ENCODE data around the gene LPP. TPM values are rescaled to one million over a fixed set of nuclear protein-coding genes. Genes with fewer than 3 reads are reported as not detected.

LPP gene
- total RNA-seq, 1 experiment from 2014 or later = 264 TPM

- H3K27me3 Mint-ChIP-seq (ENCODE audit: unreplicated experiment) = no peaks in the 10 kb centered on the region
- H3K36me3 Mint-ChIP-seq (ENCODE audit: insufficient read depth, unreplicated experiment) = no peaks in the 10 kb centered on the region
- DNase-seq = no peak
- CTCF ChIA-PET = interaction anchor here (0.8 kb wide), 1 partner anchor 14 kb away, joined by 3 read pairs; no protein-coding TSS in a partner anchor
- peaks cover 7% of the 10 kb centered on the region for H3K4me1 Mint-ChIP-seq (ENCODE audit: low read depth, unreplicated experiment)
- intact Hi-C loops (cut with micrococcal nuclease; ENCODE audit: unreplicated experiment) = no loop called here
- no peak overlapping the region for H3K4me3 Mint-ChIP-seq (ENCODE audit: low read depth, unreplicated experiment)
- BruUV-seq (replicated peaks) = no TSS peak
- H3K9me3 Mint-ChIP-seq (ENCODE audit: low read depth, unreplicated experiment) = no peaks in the 10 kb centered on the region
- TF ChIP-seq CTCF (IDR thresholded peaks at IDR 0.05; ENCODE audit: unreplicated experiment) = no peak
- H3K27ac Mint-ChIP-seq (ENCODE audit: unreplicated experiment) = no peak overlapping the region
Measured at GRCh38 chr3:188589071-188589470, 435.1 kb downstream of the LPP start.

DNA sequence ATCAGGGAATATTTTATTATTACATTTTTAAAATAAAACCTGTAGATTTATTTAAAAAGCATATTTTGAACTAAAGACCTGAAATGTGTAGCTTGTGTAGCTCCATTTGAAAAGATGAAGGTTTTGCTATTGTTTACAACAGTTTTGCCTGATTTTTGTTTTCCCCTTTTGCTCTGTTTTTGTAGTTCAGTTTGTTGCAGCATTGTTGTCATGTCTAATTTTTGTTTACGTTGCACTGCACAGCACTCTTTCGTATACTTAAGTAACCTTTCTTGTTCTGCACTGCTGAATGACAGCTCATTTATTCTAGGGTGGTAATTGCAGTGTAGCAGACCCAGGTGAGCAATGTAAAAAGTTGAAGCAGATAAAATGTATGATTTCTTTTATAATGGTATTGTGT is 435.8 kb downstream of the LPP start:
- no peaks in the 10 kb centered on the region for H3K9me3 Mint-ChIP-seq (ENCODE audit: low read depth, unreplicated experiment)
- no peaks in the 10 kb centered on the region for H3K36me3 Mint-ChIP-seq (ENCODE audit: insufficient read depth, unreplicated experiment)
- H3K27me3 Mint-ChIP-seq (ENCODE audit: unreplicated experiment) = no peaks in the 10 kb centered on the region
- H3K27ac Mint-ChIP-seq (ENCODE audit: unreplicated experiment) = no peak overlapping the region
- no peak overlapping the region for H3K4me3 Mint-ChIP-seq (ENCODE audit: low read depth, unreplicated experiment)
- intact Hi-C loops (cut with micrococcal nuclease; ENCODE audit: unreplicated experiment) = no loop called here
- CTCF ChIA-PET = interaction anchor here (0.8 kb wide), 1 partner anchor 13 kb away, joined by 3 read pairs; no protein-coding TSS in a partner anchor
- DNase-seq = no peak
- H3K4me1 Mint-ChIP-seq (ENCODE audit: low read depth, unreplicated experiment) = peaks cover 8% of the 10 kb centered on the region
- no peak for TF ChIP-seq CTCF (IDR thresholded peaks at IDR 0.05; ENCODE audit: unreplicated experiment)
- BruUV-seq (replicated peaks) = no TSS peak

- Mint-ChIP-seq H3K27ac (ENCODE audit: unreplicated experiment) (no peak overlapping the region), H3K27me3 (ENCODE audit: unreplicated experiment) (no peaks in the 10 kb centered on the region), H3K4me1 (ENCODE audit: low read depth, unreplicated experiment) (peaks cover 8% of the 10 kb centered on the region), H3K9me3 (ENCODE audit: low read depth, unreplicated experiment) (no peaks in the 10 kb centered on the region), H3K36me3 (ENCODE audit: insufficient read depth, unreplicated experiment) (no peaks in the 10 kb centered on the region), H3K4me3 (ENCODE audit: low read depth, unreplicated experiment) (no peak overlapping the region)
- no peak for TF ChIP-seq CTCF (IDR thresholded peaks at IDR 0.05; ENCODE audit: unreplicated experiment)
- intact Hi-C loops (cut with micrococcal nuclease; ENCODE audit: unreplicated experiment) = no loop called here
- no TSS peak for BruUV-seq (replicated peaks)
- CTCF ChIA-PET = no interaction called here
- DNase-seq = no peak
Measured at GRCh38 chr3:188590557-188590956, 436.6 kb downstream of the LPP start.

- Mint-ChIP-seq H3K4me1 (ENCODE audit: low read depth, unreplicated experiment) (peaks cover 8% of the 10 kb centered on the region), H3K9me3 (ENCODE audit: low read depth, unreplicated experiment) (no peaks in the 10 kb centered on the region), H3K27me3 (ENCODE audit: unreplicated experiment) (no peaks in the 10 kb centered on the region), H3K36me3 (ENCODE audit: insufficient read depth, unreplicated experiment) (no peaks in the 10 kb centered on the region), H3K27ac (ENCODE audit: unreplicated experiment) (no peak overlapping the region), H3K4me3 (ENCODE audit: low read depth, unreplicated experiment) (no peak overlapping the region)
- CTCF ChIA-PET = interaction anchor here (0.6 to 1.6 kb wide), 2 partner anchors 8 to 531 kb away, joined by 4 read pairs; no protein-coding TSS in a partner anchor
- intact Hi-C loops (cut with micrococcal nuclease; ENCODE audit: unreplicated experiment) = no loop called here
- no TSS peak for BruUV-seq (replicated peaks)
- DNase-seq = no peak
- TF ChIP-seq CTCF (IDR thresholded peaks at IDR 0.05; ENCODE audit: unreplicated experiment) = no peak
Measured at GRCh38 chr3:188594139-188594538, 440.2 kb downstream of the LPP start.
